ENCODE results near the gene SLC47A1. TPM values are rescaled to one million over a fixed set of nuclear protein-coding genes. Genes with fewer than 3 reads are reported as not detected.

SLC47A1 gene
- total RNA-seq, 4 donors from 2014 or later = 6.2 to 28.5 (median 18.4) TPM

DNA sequence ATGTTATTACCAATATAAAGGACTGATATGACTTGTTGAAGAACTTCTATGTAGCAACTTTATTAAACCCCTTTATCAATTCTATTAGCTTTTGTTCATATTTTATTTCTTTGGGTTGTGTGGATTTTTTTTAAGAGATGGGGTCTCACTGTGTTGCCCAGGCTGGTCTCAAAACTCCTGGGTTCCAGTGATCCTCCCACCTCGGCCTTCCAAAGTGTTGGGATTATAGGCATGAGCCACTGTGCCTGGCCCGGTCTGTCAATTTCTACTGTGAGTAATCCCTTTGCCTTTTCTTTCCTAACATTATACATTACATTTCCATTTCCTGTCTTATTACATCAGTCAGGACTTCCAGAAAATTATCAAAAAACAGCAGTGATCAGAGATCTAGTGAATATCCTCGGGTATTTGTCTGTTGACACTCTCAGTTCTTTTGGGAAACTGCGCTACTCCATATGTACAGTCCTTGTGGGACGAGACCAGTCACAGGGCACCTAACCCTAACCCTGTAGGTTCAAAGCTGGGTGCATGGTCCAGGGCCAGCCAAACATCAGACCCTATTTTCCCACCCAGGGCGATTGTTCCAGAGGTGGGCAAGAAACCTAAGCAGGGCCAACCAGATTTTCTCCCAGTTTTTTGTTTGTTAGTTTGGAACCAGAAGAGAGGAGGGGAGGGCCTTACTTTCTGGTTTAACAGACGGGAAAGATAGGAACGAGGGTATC is 1.7 kb upstream of the SLC47A1 start:
- H3K4me1 ChIP-seq = no peaks in the 10 kb centered on the region
- intact Hi-C loops (cut with DNase I; ENCODE audit: low total_unique reads) = no loop called here
- TF ChIP-seq CTCF (IDR thresholded peaks at IDR 0.05) (no peak), POLR2A (IDR thresholded peaks at IDR 0.05) (no peak)
- H3K27me3 ChIP-seq = no peaks in the 10 kb centered on the region
- DNase-seq = no peak
- no peaks in the 10 kb centered on the region for H3K9me3 ChIP-seq
- H3K27ac ChIP-seq = no peak overlapping the region
- H3K36me3 ChIP-seq = no peaks in the 10 kb centered on the region
- H3K4me3 ChIP-seq = no peak overlapping the region

DNA sequence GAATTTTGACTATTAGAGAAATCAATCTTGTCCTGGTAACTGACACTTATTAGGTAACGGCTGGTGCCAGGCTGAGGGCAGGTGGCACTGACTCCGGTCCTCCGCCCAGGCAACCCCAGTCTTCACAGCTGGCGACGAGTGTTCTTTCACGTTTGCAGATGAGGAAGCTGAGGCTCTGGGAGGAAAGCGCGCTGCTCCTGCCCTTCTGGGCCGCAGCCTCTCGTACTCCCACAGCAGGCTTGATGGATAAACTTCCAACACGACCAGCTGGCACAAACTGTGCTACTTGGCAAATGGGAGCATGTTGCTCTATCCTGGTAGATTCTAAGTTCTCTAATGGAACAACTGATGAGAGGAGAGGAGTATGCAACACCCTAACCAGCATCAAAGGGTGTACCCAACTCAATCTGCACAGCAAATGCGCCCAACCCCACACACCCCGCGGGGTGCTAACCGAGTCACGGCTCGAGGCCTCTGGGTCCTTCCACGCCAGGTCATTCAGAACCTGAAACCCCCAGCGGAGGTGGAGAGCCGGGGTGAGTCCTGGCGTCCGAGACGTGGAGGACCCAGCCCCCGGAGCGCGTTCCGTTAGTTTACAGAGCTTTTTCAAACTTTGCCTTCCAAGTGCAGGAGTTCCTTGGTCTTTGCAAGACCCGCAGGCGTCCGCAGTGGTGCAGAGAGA is 477 bp upstream of the SLC47A1 start:
- peak overlapping the region; percentile 52 to 63 for H3K4me3 ChIP-seq
- intact Hi-C loops (cut with DNase I; ENCODE audit: low total_unique reads) = no loop called here
- H3K9me3 ChIP-seq = no peaks in the 10 kb centered on the region
- DNase-seq = no peak
- no peaks in the 10 kb centered on the region for H3K4me1 ChIP-seq
- TF ChIP-seq POLR2A (IDR thresholded peaks at IDR 0.05) (no peak), CTCF (IDR thresholded peaks at IDR 0.05) (no peak)
- H3K27ac ChIP-seq = peak overlapping the region; percentile 69 to 70
- no peaks in the 10 kb centered on the region for H3K36me3 ChIP-seq
- no peaks in the 10 kb centered on the region for H3K27me3 ChIP-seq

DNA sequence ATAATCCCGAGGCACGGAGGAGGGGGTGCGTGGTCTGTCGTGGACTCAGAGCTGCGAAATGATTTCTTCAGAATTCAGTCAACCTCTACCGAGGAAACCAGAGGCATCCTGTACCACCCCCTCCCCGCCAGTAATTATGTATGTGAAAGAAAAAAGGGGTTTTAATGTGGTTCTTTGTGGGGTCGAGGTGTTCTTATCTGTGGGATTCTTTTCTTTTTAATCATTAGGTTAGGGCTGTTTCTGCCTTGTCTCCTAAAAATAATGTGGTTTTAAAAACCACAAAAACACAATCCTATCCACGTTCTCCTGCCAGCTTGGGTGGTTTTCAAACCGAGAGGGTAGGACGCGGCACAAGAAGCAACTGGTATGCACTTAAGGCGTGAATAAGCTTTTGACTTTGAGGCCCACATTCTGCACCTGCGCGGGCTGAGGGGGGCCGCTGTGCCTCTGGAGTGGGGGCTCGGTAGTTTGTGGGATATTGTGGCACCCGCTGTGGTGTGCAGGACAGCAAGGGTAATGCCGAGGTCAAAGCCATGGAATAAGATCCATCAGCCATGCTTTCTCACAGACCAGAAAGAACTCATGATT is 1.0 kb downstream of the SLC47A1 start:
- H3K27ac ChIP-seq = peak overlapping the region; percentile 69 to 70
- DNase-seq = no peak
- H3K4me1 ChIP-seq = no peaks in the 10 kb centered on the region
- no peaks in the 10 kb centered on the region for H3K36me3 ChIP-seq
- intact Hi-C loops (cut with DNase I; ENCODE audit: low total_unique reads) = no loop called here
- TF ChIP-seq POLR2A (IDR thresholded peaks at IDR 0.05) (no peak), CTCF (IDR thresholded peaks at IDR 0.05) (no peak)
- H3K9me3 ChIP-seq = no peaks in the 10 kb centered on the region
- H3K4me3 ChIP-seq = peak overlapping the region; percentile 52 to 63
- no peaks in the 10 kb centered on the region for H3K27me3 ChIP-seq

GRCh38 chr17:19537111-19537510 is 3.5 kb downstream of the SLC47A1 start:
- H3K9me3 ChIP-seq = no peaks in the 10 kb centered on the region
- no peak for DNase-seq
- no peaks in the 10 kb centered on the region for H3K27me3 ChIP-seq
- H3K36me3 ChIP-seq = no peaks in the 10 kb centered on the region
- H3K4me3 ChIP-seq = no peak overlapping the region
- intact Hi-C loops (cut with DNase I; ENCODE audit: low total_unique reads) = no loop called here
- H3K27ac ChIP-seq = no peak overlapping the region
- no peaks in the 10 kb centered on the region for H3K4me1 ChIP-seq
- TF ChIP-seq POLR2A (IDR thresholded peaks at IDR 0.05) (no peak), CTCF (IDR thresholded peaks at IDR 0.05) (no peak)
